Heart left ventricle (tissue), 16 donors: ENCODE data around the gene FAM118B. TPM values are rescaled to one million over a fixed set of nuclear protein-coding genes. Genes with fewer than 3 reads are reported as not detected.

Source experiments
- ATAC-seq, 4 donors: fragments of 200-7000 bp; cut with Tn5 transposase; one replicate each; pipeline ENCODE4 v1.9.1; 2020 to 2022; ENCODE audit warnings: moderate library complexity in 4 of 4, mild to moderate bottlenecking in 3 of 4, moderate number of reproducible peaks in 1 of 4
- DNase-seq, 5 donors: peaks; one replicate each; pipeline ENCODE4 v3.0.0-alpha.2; 2020
- H3K27ac ChIP-seq, 12 donors: fragments of 200-600 bp; sonication (generic) in 4 of 12; one replicate each; pipeline versions ENCODE4 v1.5.0 to v1.8.0; 2016 to 2022; ENCODE audit warnings: mild to moderate bottlenecking in 2 of 12
- H3K27me3 ChIP-seq, 9 donors: fragments of 200-600 bp; sonication (generic) in 2 of 9; one replicate each; pipeline versions ENCODE4 v1.5.1 to v1.8.0; 2016 to 2022; ENCODE audit warnings: mild to moderate bottlenecking in 3 of 9
- H3K36me3 ChIP-seq, 9 donors: fragments of 200-600 bp; sonication (generic) in 2 of 9; one replicate each; pipeline versions ENCODE4 v1.5.0 to v1.8.0; 2018 to 2022; ENCODE audit warnings: mild to moderate bottlenecking in 2 of 9
- H3K4me1 ChIP-seq, 12 donors: fragments of 200-600 bp; sonication (generic) in 4 of 12; one replicate each; pipeline versions ENCODE4 v1.5.0 to v1.8.0; 2016 to 2022; ENCODE audit warnings: mild to moderate bottlenecking in 3 of 12
- H3K4me3 ChIP-seq, 12 donors: fragments of 200-600 bp; sonication (generic) in 4 of 12; one replicate each; pipeline versions ENCODE4 v1.5.0 to v1.8.0; 2017 to 2022; ENCODE audit warnings: mild to moderate bottlenecking in 9 of 12, moderate library complexity in 4 of 12
- H3K9me3 ChIP-seq, 12 donors: fragments of 200-600 bp; sonication (generic) in 4 of 12; one replicate each; pipeline versions ENCODE4 v1.5.0 to v1.8.0; 2016 to 2022; ENCODE audit warnings: mild to moderate bottlenecking in 1 of 12
- POLR2A ChIP-seq, 2 donors: fragments of 450-650 bp; IDR thresholded peaks; one replicate each; pipeline ENCODE4 v1.6.1; 2017; ENCODE audit warnings: antibody characterized with exemption in 2 of 2, mild to moderate bottlenecking in 2 of 2, moderate library complexity in 2 of 2
- WGBS, 4 donors: extraction: QIAGEN DNeasy Blood & Tissue Kit in 2 of 4; methylation state at CpG; one replicate each; pipeline versions ENCODE4 v1.1.5 to v1.1.7; 2013 to 2018; 5-methylcytosine and 5-hydroxymethylcytosine counted together
- intact Hi-C, 10 donors: fragments of 100-400 bp; cut with DNase I; formaldehyde crosslinking; loops; one replicate each; pipeline versions ENCODE4 v1.11.1 to v1.14.2; 2022
- polyA plus RNA-seq, 2 donors: library from polyadenylated mRNA; stranded (reverse); fragments of 200-250 nt; gene quantifications; one replicate each; pipeline ENCODE4 v1.2.3, GENCODE V29; 2013
- total RNA-seq, 9 donors: library from RNA; depleted of rRNA in 2 of 9; stranded (reverse); fragments of >200 nt in 2 of 9; fragmentation: NEBNext Ultra II Directional in 3 of 9; extraction: Animal tissue kit (Norgen Biotek cat#: 25700) in 3 of 9; gene quantifications; one replicate each; pipeline versions ENCODE4 v1.1.0 to v1.2.4, GENCODE V29; 2016 to 2023
- TF ChIP-seq, protein P1 (sequence below), 12 donors: fragments of 200-600 bp; sonication (generic) in 4 of 12; IDR thresholded peaks; one replicate each; pipeline versions ENCODE4 v1.5.0 to v1.8.0; 2018 to 2022; ENCODE audit warnings: antibody characterized with exemption in 12 of 12, mild to moderate bottlenecking in 5 of 12
- donor health status: ischemic (EF 13 %, LVEDD 7.1; RV severe dilation, severe dysfunction).
- donor health status: healthy with polysubstance abuse.
- donor health status: DM: no; HTN: yes; CAD: no.
- donor health status: DM: no; HTN: no; CAD: no.
- donor health status: ischemic (EF 25% LVEDD 6.9; RV normal size, moderate dysfunction).
- donor health status: ischemic (EF 25% LVEDD 5.7; RV mildly dilated, moderate dysfunction).
- donor health status: healthy.
- donor health status: DM: yes; HTN: yes; CAD: no.
- donor health status: ischemic (EF 35%, LVEDD 5.7; RV mildly dilated, moderate dysfunction).
- donor health status: nonischemic (EF 11% LVEDD 7.7; RV severe dilation, severe dysfunction).
- donor health status: DM: yes; HTN: yes; CAD: no.
- donor health status: PGD.
- donor health status: ischemic (EF 29% LVEDD 5.4; RV normal size, mild dysfunction).
- donor health status: nonischemic (EF 23%, LVEDD 6.1; RV moderate dilation, normal function).

FAM118B gene
- total and polyA plus RNA-seq, 11 donors: 8.5 to 41.0 (median 21.8) TPM

DNA sequence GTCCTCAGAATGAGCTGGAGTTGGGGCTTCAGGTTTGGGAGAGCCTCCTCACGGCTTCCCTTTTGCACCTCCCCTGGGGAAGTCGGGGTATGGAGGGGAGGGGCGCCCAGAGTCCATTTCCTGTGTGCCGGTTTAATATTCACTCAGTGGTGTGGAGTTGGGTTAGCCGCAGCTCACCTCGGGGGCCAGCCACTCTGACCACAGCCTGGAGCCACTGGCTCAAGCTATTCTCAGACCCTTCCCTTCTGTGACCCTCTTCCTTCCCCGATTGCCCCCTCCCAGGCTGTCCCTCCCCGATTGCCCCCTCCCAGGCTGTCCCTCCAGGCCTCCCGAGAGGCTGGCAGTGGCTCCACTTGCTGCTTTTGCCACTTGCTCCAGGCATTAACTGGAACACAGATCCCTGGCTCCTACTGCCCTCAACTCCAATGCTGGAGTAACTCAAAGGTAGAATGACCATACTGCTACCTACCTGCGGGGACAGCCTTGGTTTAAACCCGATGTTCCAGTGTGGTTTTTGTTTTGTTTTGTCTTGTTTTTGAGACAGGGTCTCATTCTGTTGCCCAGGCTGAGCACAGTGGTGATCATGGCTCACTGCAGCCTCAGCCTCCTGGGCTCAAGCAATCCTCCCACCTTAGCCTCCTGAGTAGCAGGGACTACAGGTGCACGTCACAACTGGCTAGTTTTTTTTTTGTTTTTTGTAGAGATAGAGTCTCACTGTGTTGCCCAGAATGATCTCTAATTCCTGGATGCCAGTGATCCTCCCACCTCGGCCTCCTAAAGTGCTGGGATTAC lies 29.4 kb upstream of the FAM118B start:
- Histone ChIP-seq H3K36me3 (peaks cover 0 to 8% (median 0%) of the 10 kb centered on the region in 9 donors), H3K27me3 (no peaks in the 10 kb centered on the region), H3K9me3 (peaks cover 0 to 3% (median 0%) of the 10 kb centered on the region in 12 donors), H3K27ac (no peak overlapping the region), H3K4me3 (no peak overlapping the region), H3K4me1 (no peaks in the 10 kb centered on the region)
- intact Hi-C loops: no loop called here
- DNase-seq (no peak), ATAC-seq (no peak)
- 67 to 75% (median 72%) methylated on average over 13 of the region's 13 CpGs for WGBS, 4 donors
- TF ChIP-seq POLR2A (IDR thresholded peaks at IDR 0.05): no peak
- TF ChIP-seq, protein P1, sequence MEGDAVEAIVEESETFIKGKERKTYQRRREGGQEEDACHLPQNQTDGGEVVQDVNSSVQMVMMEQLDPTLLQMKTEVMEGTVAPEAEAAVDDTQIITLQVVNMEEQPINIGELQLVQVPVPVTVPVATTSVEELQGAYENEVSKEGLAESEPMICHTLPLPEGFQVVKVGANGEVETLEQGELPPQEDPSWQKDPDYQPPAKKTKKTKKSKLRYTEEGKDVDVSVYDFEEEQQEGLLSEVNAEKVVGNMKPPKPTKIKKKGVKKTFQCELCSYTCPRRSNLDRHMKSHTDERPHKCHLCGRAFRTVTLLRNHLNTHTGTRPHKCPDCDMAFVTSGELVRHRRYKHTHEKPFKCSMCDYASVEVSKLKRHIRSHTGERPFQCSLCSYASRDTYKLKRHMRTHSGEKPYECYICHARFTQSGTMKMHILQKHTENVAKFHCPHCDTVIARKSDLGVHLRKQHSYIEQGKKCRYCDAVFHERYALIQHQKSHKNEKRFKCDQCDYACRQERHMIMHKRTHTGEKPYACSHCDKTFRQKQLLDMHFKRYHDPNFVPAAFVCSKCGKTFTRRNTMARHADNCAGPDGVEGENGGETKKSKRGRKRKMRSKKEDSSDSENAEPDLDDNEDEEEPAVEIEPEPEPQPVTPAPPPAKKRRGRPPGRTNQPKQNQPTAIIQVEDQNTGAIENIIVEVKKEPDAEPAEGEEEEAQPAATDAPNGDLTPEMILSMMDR (IDR thresholded peaks at IDR 0.05): no peak

DNA sequence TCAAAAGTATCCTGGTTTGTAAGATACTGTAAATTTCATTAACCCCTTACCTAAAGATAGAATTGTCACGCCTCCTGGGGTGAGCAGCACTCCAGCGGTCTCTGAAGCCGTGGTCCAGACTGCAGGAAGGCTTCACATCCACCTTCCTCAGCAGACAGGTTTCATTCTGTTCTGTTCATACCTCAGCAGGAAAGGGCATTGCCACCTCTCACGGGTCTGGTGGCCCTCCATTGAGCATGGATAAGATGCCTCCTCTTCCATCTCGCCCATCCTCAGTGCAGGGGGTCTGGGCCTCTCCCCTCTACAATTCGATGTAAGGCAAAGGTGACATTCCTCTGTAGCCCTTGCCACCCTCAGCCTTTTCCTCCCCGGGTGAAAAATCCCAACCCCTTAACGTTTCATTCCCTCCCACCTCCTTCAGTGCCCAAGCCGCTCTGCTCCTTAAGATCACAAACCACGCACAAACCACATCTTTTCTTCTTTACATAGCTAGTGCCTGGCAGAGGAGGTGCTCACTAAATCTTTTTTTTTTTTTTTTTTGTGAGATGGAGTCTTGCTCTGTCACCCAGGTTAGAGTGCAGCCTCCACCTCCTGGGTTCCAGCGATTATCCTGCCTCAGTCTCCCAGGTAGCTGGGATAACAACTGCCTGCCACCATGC lies 28.7 kb upstream of the FAM118B start:
- peaks cover 0 to 13% (median 0%) of the 10 kb centered on the region in 9 donors for H3K36me3 ChIP-seq
- H3K27ac ChIP-seq: no peak overlapping the region
- peaks cover 0 to 3% (median 0%) of the 10 kb centered on the region in 12 donors for H3K9me3 ChIP-seq
- no peak overlapping the region for H3K4me3 ChIP-seq
- ATAC-seq: no peak
- WGBS, 4 donors: 80 to 92% (median 88%) methylated on average over 11 of the region's 11 CpGs
- no peak for TF ChIP-seq POLR2A (IDR thresholded peaks at IDR 0.05)
- TF ChIP-seq, protein P1 (IDR thresholded peaks at IDR 0.05): no peak
- intact Hi-C loops: no loop called here
- DNase-seq: no peak
- no peaks in the 10 kb centered on the region for H3K4me1 ChIP-seq
- H3K27me3 ChIP-seq: no peaks in the 10 kb centered on the region

- no peak for ATAC-seq
- TF ChIP-seq POLR2A (IDR thresholded peaks at IDR 0.05): no peak
- TF ChIP-seq, protein P1 (IDR thresholded peaks at IDR 0.05): no peak
- H3K27me3 ChIP-seq: no peaks in the 10 kb centered on the region
- peaks cover 0 to 29% (median 3%) of the 10 kb centered on the region in 9 donors for H3K36me3 ChIP-seq
- no peak overlapping the region for H3K27ac ChIP-seq
- peaks cover 0 to 3% (median 0%) of the 10 kb centered on the region in 12 donors for H3K9me3 ChIP-seq
- WGBS, 4 donors: 84 to 92% (median 89%) methylated on average over 22 to 26 of the region's 26 CpGs
- H3K4me3 ChIP-seq: no peak overlapping the region
- H3K4me1 ChIP-seq: no peaks in the 10 kb centered on the region
- intact Hi-C loops: no loop called here
- no peak for DNase-seq
Measured at GRCh38 chr11:126185259-126186024, 26.1 kb upstream of the FAM118B start.
